Loucy (cell line): ENCODE data around the gene CNTRL.
A peak's percentile ranks its signal among the peaks of the same experiment; 100 is the strongest.

Source experiments
- H2AFZ ChIP-seq: fragments of 200-600 bp; sonication (generic); 2 replicates; pipeline ENCODE4 v1.6.0; 2016; ENCODE audit warnings: antibody characterized with exemption, mild to moderate bottlenecking, low read length, moderate library complexity
- H3F3A ChIP-seq: fragments of 200-600 bp; 2 replicates; pipeline ENCODE4 v1.6.0; 2016; ENCODE audit warnings: antibody characterized with exemption, low read depth, mild to moderate bottlenecking
- H3K27me3 ChIP-seq: fragments of 200-600 bp; sonication (generic); 2 replicates; pipeline ENCODE4 v1.6.1; 2014; ENCODE audit warnings: low read length, mild to moderate bottlenecking; ENCODE audit not compliant: insufficient read depth, poor library complexity, severe bottlenecking
- H3K36me3 ChIP-seq: fragments of 200-600 bp; sonication (generic); 2 replicates; pipeline ENCODE4 v1.6.1; 2016; ENCODE audit warnings: low read length; ENCODE audit not compliant: insufficient read depth
- H3K4me1 ChIP-seq: fragments of 200-600 bp; sonication (generic); 2 replicates; pipeline ENCODE4 v1.5.1; 2014; ENCODE audit warnings: low read length, mild to moderate bottlenecking; ENCODE audit not compliant: insufficient read depth, poor library complexity, severe bottlenecking
- H3K4me2 ChIP-seq: fragments of 200-600 bp; sonication (generic); 2 replicates; pipeline ENCODE4 v1.6.0; 2014; ENCODE audit warnings: antibody characterized with exemption, low read length, low read depth, mild to moderate bottlenecking; ENCODE audit not compliant: poor library complexity, severe bottlenecking
- H3K4me3 ChIP-seq: fragments of 200-600 bp; sonication (generic); 2 replicates; pipeline ENCODE4 v1.5.1; 2014; ENCODE audit warnings: low read length, mild to moderate bottlenecking, mixed read lengths; ENCODE audit not compliant: poor library complexity, severe bottlenecking
- H3K79me2 ChIP-seq: fragments of 200-600 bp; sonication (generic); 2 replicates; pipeline ENCODE4 v1.6.1; 2014; ENCODE audit warnings: low read length; ENCODE audit not compliant: insufficient read depth
- H3K9ac ChIP-seq: fragments of 200-600 bp; sonication (generic); 2 replicates; pipeline ENCODE4 v1.6.0; 2014; ENCODE audit warnings: mild to moderate bottlenecking, low read depth, low read length, moderate library complexity; ENCODE audit not compliant: poor library complexity, severe bottlenecking
- H3K9me2 ChIP-seq: fragments of 200-600 bp; sonication (generic); replicated peaks from 2 replicates; pipeline ENCODE4 v1.6.1; 2016; ENCODE audit warnings: low read depth, low read length, mixed read lengths
- H3K9me3 ChIP-seq: fragments of 200-600 bp; sonication (generic); 2 replicates; pipeline ENCODE4 v1.6.1; 2014; ENCODE audit warnings: mild to moderate bottlenecking, antibody characterized with exemption, low read length, low read depth; ENCODE audit not compliant: insufficient read depth
- H4K20me1 ChIP-seq: fragments of 200-600 bp; sonication (generic); 2 replicates; pipeline ENCODE4 v1.6.0; 2014; ENCODE audit warnings: antibody characterized with exemption, low read length, mild to moderate bottlenecking; ENCODE audit not compliant: insufficient read depth, poor library complexity, severe bottlenecking
- CTCF ChIP-seq: fragments of 200-600 bp; sonication (generic); conservative IDR thresholded peaks from 2 replicates; pipeline ENCODE4 v1.5.1; 2014; ENCODE audit warnings: mild to moderate bottlenecking, antibody characterized with exemption, low read length
- EZH2phosphoT487 ChIP-seq: fragments of 200-600 bp; IDR thresholded peaks from 2 replicates; pipeline ENCODE4 v1.6.1; 2018; ENCODE audit warnings: antibody characterized with exemption, mild to moderate bottlenecking, moderate library complexity, borderline replicate concordance

Gene CNTRL

DNA sequence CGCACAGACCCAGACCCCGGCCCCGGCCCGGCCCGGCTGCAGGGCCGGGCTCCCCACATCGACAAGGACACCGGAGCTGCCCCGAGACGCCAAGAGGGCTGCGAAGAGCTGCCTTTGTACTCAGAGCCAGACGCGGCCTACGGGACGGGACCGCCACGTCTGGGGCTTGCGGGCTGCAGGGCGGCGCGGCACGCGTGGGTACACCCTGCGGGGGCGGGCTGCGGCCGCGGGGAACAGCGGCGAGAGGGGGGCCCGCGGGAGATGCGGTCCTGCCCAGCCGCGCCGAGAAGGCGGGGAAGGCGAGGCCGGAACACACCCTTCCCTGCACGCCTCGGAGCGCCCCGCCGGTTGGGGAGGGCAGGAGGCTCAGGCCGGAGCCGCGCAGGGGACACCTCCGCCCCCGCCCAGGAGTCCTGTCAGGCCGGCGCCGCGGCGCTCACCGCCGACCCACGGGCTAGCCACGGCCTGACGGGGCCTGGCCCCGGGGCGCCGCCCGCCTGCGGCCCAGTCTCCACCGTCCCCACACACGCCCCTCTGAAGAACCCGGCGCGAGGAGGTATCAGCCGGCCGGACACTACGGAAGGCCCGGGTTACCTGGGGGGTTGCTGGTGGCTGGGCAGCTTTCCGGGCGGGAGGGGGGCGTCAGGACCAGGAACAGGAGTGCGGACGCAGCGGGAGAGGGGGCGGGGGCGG lies 126.4 kb downstream of the CNTRL start:
- peak overlapping the region; percentile 89 for H3K9ac ChIP-seq
- peaks cover 54% of the 10 kb centered on the region for H4K20me1 ChIP-seq
- H3K27me3 ChIP-seq: no peaks in the 10 kb centered on the region
- no peaks in the 10 kb centered on the region for H3K9me2 ChIP-seq
- H3F3A ChIP-seq: 0 out of 2 replicates have a peak, but pooled peaks cover 4% of the 10 kb centered on the region
- H3K4me1 ChIP-seq: peaks cover 50% of the 10 kb centered on the region
- peaks cover 58% of the 10 kb centered on the region for H3K79me2 ChIP-seq
- peak overlapping the region; percentile 94 for H3K4me3 ChIP-seq
- H2AFZ ChIP-seq: peak overlapping the region; percentile 75
- H3K9me3 ChIP-seq: no peaks in the 10 kb centered on the region
- H3K4me2 ChIP-seq: peak overlapping the region; percentile 99
- TF ChIP-seq CTCF (no peak), EZH2phosphoT487 (no peak)
- H3K36me3 ChIP-seq: no peaks in the 10 kb centered on the region

DNA sequence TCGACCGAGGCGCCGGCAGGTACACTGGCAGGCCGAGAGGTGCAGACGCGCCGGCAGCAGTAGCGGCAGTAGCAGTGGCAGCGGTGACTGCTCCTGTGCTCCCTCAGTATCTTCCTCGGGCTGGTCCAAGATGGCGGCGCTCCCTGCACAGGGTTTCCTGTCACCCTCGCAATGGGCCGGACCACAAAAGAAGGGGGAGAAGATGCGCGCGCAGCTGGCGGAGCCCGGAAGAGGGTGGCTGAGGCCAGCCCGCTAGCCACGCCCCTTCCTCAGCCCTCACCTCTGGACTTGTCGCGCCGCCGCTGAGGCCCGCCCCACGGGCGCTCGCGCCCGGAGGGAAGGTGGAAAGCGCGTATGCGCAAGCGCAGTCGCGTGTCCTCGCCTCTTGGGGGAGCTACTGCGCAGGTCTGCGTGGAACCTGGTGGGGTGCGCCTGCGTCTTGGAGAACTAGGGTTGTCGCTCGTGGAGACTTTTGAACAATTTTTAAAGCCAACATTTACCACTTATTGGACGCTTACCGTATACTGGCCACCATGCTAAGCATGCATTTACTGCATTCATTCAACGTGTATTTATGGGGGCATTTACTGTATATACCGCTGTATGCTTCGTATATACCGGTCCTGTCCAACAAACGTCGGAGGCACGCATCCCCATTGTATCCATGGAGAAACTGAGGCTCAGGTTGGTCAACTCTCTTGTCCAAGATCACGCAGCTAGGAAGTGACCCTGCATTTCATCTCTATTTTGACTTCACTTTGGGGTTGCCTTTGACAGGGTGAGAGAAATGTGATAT lies 127.2 kb downstream of the CNTRL start, which contains the start of gene RAB14:
Gene RAB14 (minus strand): TSS at position 132 of the 796 bp plus-strand sequence. CDS start 8,457 bp downstream, outside the sequence.
- no peaks in the 10 kb centered on the region for H3K9me2 ChIP-seq
- peaks cover 44% of the 10 kb centered on the region for H3K4me1 ChIP-seq
- TF ChIP-seq CTCF: peak; percentile 66
- no peak for TF ChIP-seq EZH2phosphoT487
- H4K20me1 ChIP-seq: peaks cover 46% of the 10 kb centered on the region
- H3K79me2 ChIP-seq: peaks cover 50% of the 10 kb centered on the region
- H2AFZ ChIP-seq: peak within 1 kb of the TSS; percentile 97
- peak within 1 kb of the TSS; percentile 99 for H3K4me2 ChIP-seq
- H3K9ac ChIP-seq: peak within 1 kb of the TSS; percentile 89
- 0 out of 2 replicates have a peak, but pooled peaks cover 3% of the 10 kb centered on the region for H3F3A ChIP-seq
- H3K36me3 ChIP-seq: no peaks in the 10 kb centered on the region
- no peaks in the 10 kb centered on the region for H3K9me3 ChIP-seq
- H3K27me3 ChIP-seq: no peaks in the 10 kb centered on the region
- H3K4me3 ChIP-seq: peak within 1 kb of the TSS; percentile 94

GRCh38 chr9:121204121-121204520 lies 129.4 kb downstream of the CNTRL start:
- Histone ChIP-seq H3K36me3 (no peaks in the 10 kb centered on the region), H3K9ac (no peak overlapping the region), H4K20me1 (peaks cover 24% of the 10 kb centered on the region), H3K4me3 (no peak overlapping the region), H3K9me2 (no peaks in the 10 kb centered on the region), H3F3A (no peaks in the 10 kb centered on the region), H3K4me2 (no peak overlapping the region), H3K4me1 (peaks cover 32% of the 10 kb centered on the region), H3K27me3 (no peaks in the 10 kb centered on the region), H3K9me3 (no peaks in the 10 kb centered on the region), H2AFZ (no peak overlapping the region), H3K79me2 (peaks cover 29% of the 10 kb centered on the region)
- TF ChIP-seq CTCF: no peak
- no peak for TF ChIP-seq EZH2phosphoT487
